ENCODE measurements around the gene CCNO.

GRCh38 chr5:55211184-55211874, 22.1 kb downstream of the CCNO start:
- no peak for TF ChIP-seq CTCF (IDR thresholded peaks at IDR 0.05)
- TF ChIP-seq POLR2AphosphoS5 (IDR thresholded peaks at IDR 0.05): no peak
- no peak for TF ChIP-seq POLR2A (IDR thresholded peaks at IDR 0.05)
- TF ChIP-seq EP300 (IDR thresholded peaks at IDR 0.05): no peak
